ENCODE data around the gene STIMATE. TPM values are rescaled to one million over a fixed set of nuclear protein-coding genes. Genes with fewer than 3 reads are reported as not detected.
A peak's percentile ranks its signal among the peaks of the same experiment; 100 is the strongest.

The STIMATE gene
- total and polyA plus RNA-seq, 9 of the 15 experiments (the other 6 are each of a cell fraction or from before 2014, with no cell fraction given), result 0.14 to 7.7 (median 4.9) TPM

DNA sequence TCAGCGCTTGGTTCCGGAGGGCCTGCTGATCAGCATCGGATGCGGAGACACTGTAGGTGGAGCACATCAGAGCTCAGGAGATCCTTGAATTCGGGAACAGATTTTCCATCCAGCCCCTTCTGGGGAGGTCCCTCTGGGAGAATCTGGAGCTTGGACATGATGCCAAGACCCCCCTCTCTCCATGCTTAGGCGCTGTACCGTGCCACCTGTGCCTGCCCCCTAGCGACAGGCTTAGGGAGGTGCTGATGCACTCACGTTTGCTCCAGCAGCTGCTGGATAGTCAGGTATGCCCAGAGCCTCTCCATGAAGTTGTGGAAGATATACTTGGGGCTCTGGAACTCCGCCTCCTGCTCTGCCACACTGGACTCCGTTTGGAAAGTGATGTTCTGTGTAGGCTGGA is 76.6 kb downstream of the STIMATE start:
- ChIA-PET CTCF (ENCODE audit: low intra/inter-chr PET ratio) (interaction anchor here (1.1 kb wide), 1 partner anchor 393 kb away, joined by 3 read pairs; no protein-coding TSS in a partner anchor), POLR2A (interaction anchor here (1.2 kb wide), 1 partner anchor 25 kb away, joined by 3 read pairs; no protein-coding TSS in a partner anchor)
- Histone ChIP-seq H3K4me1 (replicated peaks in 1 of 2; ENCODE audit: control insufficient read depth in 2 of 2, insufficient read depth in 2 of 2, low read length in 2 of 2) (peaks cover 0 to 11% of the 10 kb centered on the region in 2 experiments; a peak in 2 of 5 replicates), H3K4me2 (ENCODE audit: insufficient read depth, low read length) (no peak overlapping the region), H3K9me1 (ENCODE audit: control insufficient read depth, insufficient read depth, low read length) (no peaks in the 10 kb centered on the region), H3K27me3 (ENCODE audit: control insufficient read depth in 2 of 2, insufficient read depth in 2 of 2, low read length in 2 of 2) (peaks cover 0 to 42% of the 10 kb centered on the region in 2 experiments; a peak in 3 of 5 replicates), H3K27ac (ENCODE audit: extremely low read depth, low read depth, low read length) (no peak overlapping the region), H3K36me3 (ENCODE audit: control insufficient read depth, insufficient read depth, low read length) (no peaks in the 10 kb centered on the region), H4K20me1 (replicated peaks; ENCODE audit: control insufficient read depth, insufficient read depth, low read length) (no peaks in the 10 kb centered on the region; the same call in 1 of the 2 replicates), H3K9ac (ENCODE audit: insufficient read depth in 1 of 2, low read depth in 2 of 2, low read length in 2 of 2) (no peak overlapping the region), H3K79me2 (ENCODE audit: control insufficient read depth, insufficient read depth, low read length) (no peaks in the 10 kb centered on the region), H3K4me3 (no peak overlapping the region), H3K9me3 (replicated peaks; ENCODE audit: control insufficient read depth, insufficient read depth, low read depth, low read length) (no peaks in the 10 kb centered on the region), H2AFZ (ENCODE audit: low read depth, low read length) (no peak overlapping the region)
- WGBS (ENCODE audit: insufficient coverage, low coverage, missing lambda C conversion rate), result 36% methylated on average over 9 of the region's 11 CpGs
- no TSS peak for BruUV-seq (replicated peaks)
- in situ Hi-C loops (cut with MboI), result no loop called here
- TF ChIP-seq RAD21 (CRISPR knock-in tag; conservative IDR thresholded peaks at IDR 0.05 in 1 of 2, IDR thresholded peaks at IDR 0.05 in 1 of 2) (peak in 1 of 2 experiments; percentile 49; a peak in 2 of 4 replicates), ZNF282 (CRISPR knock-in tag; IDR thresholded peaks at IDR 0.05) (no peak), ZNF316 (IDR thresholded peaks at IDR 0.05) (peak; percentile 32; the same call in 1 of the 2 replicates), BHLHE40 (IDR thresholded peaks at IDR 0.05; ENCODE audit: low read length) (0 out of 2 replicates have a peak, but pooled peaks have one; percentile 18), ZNF263 (CRISPR knock-in tag; IDR thresholded peaks at IDR 0.05; ENCODE audit: borderline replicate concordance) (no peak), TCFL5 (CRISPR knock-in tag; conservative IDR thresholded peaks at IDR 0.05) (no peak), XRCC5 (IDR thresholded peaks at IDR 0.05; ENCODE audit: low read depth, low read length) (0 out of 2 replicates have a peak, but pooled peaks have one; percentile 48), SMC3 (conservative IDR thresholded peaks at IDR 0.05; ENCODE audit: insufficient read depth, low read depth, low read length) (peak; percentile 50)
- TF ChIP-seq, protein P1, sequence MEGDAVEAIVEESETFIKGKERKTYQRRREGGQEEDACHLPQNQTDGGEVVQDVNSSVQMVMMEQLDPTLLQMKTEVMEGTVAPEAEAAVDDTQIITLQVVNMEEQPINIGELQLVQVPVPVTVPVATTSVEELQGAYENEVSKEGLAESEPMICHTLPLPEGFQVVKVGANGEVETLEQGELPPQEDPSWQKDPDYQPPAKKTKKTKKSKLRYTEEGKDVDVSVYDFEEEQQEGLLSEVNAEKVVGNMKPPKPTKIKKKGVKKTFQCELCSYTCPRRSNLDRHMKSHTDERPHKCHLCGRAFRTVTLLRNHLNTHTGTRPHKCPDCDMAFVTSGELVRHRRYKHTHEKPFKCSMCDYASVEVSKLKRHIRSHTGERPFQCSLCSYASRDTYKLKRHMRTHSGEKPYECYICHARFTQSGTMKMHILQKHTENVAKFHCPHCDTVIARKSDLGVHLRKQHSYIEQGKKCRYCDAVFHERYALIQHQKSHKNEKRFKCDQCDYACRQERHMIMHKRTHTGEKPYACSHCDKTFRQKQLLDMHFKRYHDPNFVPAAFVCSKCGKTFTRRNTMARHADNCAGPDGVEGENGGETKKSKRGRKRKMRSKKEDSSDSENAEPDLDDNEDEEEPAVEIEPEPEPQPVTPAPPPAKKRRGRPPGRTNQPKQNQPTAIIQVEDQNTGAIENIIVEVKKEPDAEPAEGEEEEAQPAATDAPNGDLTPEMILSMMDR (IDR thresholded peaks at IDR 0.05 in 2 of 3, conservative IDR thresholded peaks at IDR 0.05 in 1 of 3; ENCODE audit: insufficient read depth in 2 of 3, low read depth in 1 of 3, low read length in 3 of 3), result peak; percentile 63 to 80 (median 67)
- intact Hi-C loops (cut with micrococcal nuclease), result no loop called here
- DNase-seq (ENCODE audit: extremely low read depth in 1 of 4, low spot score in 3 of 4), result peak; percentile 46 to 62 (median 56)
- peak; percentile 89 for ATAC-seq
- no peak for FAIRE-seq

Measured in K562 (cell line).